GM11168 (cell line): ENCODE measurements around the gene GGN.
"Not testable (repeated sequence)": the region's sequence is repeated elsewhere in the genome, so short reads cannot be mapped to it uniquely, and the experiment has no call there.

Experiments
- in situ Hi-C: fragments of 300-500 bp; cut with MboI; formaldehyde crosslinking; loops from one replicate; pipeline ENCODE4 v1.12.0; 2022; ENCODE audit warnings: low sequenced_read_pairs; ENCODE audit not compliant: unreplicated experiment

GGN gene, protein sequence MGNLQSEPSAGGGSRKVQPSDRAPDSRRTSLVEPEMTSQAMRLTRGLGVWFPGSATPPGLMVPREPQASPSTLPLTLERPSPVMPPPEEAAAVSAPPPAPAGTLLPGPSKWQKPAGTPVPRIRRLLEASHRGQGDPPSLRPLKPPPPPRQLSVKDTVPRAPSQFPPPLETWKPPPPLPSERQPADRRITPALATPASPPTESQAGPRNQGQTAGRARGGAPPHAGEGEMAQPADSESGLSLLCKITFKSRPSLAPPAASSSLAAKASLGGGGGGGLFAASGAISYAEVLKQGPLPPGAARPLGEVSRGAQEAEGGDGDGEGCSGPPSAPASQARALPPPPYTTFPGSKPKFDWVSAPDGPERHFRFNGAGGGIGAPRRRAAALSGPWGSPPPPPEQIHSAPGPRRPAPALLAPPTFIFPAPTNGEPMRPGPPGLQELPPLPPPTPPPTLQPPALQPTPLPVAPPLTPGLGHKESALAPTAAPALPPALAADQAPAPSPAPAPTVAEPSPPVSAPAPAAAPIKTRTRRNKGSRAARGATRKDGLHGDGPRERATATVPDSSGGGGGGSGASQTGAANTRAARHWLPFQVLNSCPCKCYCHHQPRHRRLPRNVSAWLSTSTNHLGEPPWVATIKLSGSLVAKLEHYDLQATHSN

DNA sequence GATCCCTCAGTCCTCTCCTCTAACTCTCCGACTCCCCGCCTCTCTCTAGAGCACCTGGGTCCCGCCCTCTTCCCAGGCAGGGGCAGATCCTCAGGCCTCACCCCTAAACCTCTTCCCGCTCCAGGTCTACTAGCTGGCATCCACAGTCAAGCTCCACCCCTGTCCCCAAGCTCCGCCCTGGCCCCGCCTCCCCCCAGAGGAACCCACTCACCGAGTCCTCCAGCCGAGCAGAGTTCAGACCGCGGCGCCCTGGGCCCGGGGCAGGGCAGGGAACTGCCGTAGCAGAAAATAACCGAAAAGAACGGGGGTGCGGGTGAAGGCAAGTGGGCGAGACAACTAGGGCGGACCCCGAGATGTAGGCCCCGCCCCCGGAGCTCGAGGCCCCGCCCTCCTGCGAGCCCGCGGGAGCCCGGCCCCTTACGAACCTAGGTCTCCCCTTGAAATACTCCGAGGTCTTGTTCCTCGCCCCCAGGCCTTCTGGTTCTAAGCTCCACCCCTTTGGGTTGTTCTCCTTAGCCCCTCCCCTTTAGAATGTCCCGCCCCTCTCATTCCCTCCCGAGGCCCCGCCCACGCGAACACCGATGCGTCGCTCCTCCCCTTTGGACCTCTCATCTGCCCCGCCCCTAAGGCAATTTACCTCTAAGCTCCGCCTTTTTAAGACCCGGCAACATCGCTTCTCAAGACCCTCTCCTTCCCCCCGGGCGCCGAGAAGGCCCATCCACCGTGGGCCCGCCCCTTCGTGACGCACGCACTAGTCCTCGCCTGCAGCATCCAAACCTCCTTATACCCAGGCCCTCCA is at the start of gene GGN:
TSS of gene GGN (minus strand) at position 485 of the 799 bp plus-strand sequence. CDS start 773 bp downstream, outside the sequence.
- in situ Hi-C loops = no loop called here

DNA sequence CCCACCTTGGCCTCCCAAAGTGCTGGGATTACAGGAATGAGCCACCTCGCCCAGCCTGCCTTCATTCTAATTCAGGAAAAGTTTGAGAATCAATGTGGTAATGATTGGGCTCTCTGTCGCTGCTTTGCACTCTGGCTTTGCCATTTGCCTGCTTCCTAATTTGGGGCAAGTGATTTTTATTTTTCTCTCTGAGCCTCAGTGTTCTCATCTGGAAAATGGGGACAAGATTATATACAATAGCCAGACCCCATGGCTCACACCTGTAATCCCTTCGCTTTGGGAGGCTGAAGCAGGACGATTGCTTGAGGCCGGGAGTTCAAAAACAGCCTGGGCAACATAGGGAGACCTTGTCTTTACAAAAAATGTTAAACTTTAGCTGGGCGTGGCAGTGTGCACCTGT is 49.5 kb upstream of the GGN start:
- in situ Hi-C loops = no loop called here

DNA sequence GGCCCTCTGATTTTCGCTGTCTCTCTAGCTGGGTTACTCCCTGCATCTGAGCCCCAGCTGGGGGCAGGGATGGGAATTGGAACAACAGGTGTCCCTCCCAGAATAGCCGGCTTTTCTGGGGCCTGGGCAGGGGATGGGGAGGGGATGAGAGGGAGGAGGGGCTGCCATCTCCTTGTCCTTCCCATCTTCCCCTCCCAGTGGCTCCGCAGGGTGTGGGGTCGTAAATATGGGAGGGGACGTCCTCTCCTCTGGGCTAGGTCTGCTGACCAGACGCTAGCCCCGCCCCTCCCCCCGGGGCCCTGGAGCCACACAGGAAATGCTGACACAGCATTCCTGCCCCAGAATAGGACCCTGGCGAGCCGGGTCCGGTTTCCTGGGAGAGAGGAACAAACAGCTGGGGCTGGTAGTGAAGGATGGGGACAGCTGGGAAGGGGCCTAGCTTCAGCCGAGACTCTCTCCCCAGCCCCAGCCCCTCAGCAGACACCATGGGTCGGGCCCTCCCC is 46.8 kb upstream of the GGN start:
- in situ Hi-C loops = no loop called here

DNA sequence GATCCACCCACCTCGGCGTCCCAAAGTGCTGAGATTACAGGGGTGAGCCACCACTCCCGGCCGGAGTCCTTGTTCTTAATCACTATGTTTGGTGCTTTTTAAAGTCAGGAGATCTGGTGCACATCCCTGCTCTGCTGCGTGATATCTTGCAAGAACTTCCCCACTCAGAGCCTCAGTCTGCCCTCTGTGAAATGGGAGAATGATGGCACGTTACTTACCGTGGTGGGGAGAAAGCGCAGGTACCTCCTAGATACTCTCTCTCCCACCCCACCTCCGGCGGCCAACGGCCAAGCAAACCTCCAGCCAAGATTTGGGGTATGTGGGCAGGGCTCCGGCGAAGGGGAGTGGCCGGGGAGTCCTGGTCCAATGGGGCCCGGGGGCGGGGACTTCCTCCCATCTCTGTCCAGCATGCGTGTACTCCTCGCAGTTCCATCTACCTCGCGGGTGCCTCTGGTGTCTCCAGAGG is 45.5 kb upstream of the GGN start, which contains the start of gene RYR1:
TSS of gene RYR1 (plus strand) at position 424 of the 466 bp plus-strand sequence. CDS start 139 bp downstream, outside the sequence.
- in situ Hi-C loops = no loop called here

DNA sequence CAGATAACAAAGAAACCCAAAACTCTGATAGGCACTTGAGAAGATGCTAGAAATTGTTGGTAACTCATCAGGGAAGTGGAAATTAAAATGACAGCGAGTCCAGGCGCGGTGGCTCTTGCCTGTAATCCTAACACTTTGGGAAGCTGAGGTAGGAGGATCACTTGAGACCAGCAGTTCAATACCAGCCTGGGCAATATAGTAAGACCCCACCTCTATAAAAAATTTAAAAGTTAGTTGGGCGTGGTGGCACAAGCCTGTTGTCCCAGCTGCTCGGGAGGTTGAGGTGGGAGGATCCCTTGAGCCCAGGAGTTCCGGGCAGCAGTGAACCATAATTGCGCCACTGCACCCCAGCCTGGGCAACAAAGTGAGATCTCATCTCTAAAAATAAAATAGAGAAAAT is 43.1 kb upstream of the GGN start:
- in situ Hi-C loops = no loop called here

DNA sequence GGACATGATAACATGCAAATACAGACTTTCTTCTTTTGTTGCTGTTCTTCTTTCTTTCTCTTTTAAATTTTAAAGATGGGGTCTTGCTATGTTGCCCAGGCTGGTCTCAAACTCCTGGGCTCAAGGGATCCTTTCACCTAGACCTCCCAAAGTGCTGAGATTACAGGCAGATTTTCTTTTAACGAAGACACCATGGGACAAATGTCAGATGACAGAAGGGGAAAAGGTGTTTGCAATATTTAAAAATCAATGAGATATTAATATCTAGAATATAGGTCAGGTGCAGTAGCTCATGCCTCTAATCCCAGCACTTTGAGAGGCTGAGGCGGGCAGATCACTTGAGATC is 42.0 kb upstream of the GGN start:
- in situ Hi-C loops = no loop called here

DNA sequence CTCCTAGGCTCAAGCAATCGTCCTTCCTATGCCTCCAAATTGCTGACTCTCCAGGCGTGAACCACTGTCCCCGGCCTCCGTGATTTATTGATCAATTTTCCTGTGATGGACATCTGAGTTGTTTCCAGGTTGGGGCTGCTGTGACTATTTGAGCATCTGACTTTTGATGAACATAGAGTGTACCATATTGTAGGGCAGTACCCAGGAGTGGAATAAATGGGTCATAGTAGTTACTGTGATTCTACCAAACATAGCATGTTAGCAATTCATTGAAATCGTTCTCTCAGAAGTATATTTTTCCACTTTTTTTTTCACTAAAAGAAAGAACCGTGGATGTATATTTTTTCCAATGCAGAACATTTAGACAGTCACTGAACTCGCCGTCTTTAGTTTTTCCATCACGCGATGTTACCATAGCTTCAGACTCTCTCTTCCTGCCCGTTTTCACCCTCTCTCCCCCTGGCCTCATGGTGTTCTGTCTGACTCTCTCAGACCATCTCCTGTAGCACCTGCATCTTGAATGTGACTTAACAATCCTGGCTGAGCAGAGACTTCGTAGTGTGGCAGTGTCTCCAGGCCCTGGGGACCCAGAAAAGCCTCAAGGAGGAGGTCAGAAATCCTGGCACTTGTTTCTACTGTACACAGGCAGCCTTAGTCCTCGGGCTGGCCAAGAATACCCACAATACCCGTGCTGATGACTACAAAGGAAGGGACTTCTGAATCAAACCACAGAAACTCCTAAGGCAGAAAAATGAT is 41.4 kb upstream of the GGN start:
- in situ Hi-C loops = no loop called here

DNA sequence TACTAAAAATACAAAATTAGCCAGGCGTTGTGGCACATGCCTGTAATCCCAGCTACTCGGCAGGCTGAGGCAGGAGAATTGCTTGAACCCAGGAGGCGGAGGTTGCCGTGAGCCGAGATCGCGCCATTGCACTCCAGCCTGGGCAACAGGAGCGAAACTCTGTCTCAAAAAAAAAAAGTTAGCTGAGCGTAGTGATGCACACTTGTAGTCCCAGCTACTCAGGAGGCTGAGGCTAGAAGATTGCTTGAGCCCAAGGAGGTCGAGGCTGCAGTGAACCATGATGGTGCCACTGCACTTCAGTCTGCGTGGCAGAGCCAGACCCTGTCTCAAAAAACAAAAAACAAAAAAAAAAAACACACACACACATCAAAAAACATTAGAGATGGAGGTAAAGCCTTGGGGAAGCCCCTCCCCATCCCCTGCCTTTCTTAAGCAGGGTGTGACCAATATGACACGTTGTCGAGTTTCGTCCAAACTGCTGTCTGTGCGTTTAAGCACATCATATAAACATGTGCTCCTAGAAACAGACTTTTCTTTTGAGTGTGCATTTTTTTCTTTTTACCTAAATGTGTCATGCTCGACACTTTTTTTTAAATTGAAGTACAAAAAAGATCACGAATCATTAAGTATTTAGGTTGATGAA is 39.3 kb upstream of the GGN start:
- in situ Hi-C loops = not testable (repeated sequence)

DNA sequence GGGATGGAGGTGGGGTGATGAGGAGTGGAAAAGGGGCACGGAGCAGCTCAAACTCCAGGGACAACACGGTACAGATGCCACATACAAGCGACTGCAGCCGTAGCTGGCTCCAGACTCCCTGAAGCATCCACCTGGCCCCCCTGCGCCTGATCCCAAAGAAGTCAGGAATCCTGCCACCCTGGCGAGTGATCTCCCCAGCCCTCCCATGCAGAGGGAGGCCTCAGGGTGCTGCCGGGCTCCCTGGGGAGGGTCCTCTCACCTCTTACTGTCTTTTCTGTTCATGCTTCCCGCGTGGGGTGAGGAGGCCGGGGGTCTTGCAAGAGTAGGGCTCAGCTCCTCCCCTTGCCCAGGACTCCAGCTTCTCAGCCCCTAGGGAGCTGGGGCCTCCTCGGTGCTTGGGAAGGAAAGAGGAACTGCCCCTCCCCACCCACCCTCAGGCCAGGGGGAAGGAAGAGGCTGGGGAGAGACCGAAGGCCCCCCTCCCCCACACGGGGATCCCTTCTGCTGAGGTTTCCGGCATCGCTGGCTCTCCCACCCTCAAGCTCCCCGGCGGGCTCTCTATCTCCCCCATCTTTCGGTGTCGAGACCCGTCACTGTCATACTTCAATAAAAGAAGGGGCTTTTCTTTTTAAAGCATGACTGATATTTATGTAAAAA is 38.1 kb upstream of the GGN start, which contains the start of gene RASGRP4:
TSS of gene RASGRP4 (minus strand) at position 410 of the 657 bp plus-strand sequence. CDS start at position 282, 128 bp downstream.
- in situ Hi-C loops = no loop called here

DNA sequence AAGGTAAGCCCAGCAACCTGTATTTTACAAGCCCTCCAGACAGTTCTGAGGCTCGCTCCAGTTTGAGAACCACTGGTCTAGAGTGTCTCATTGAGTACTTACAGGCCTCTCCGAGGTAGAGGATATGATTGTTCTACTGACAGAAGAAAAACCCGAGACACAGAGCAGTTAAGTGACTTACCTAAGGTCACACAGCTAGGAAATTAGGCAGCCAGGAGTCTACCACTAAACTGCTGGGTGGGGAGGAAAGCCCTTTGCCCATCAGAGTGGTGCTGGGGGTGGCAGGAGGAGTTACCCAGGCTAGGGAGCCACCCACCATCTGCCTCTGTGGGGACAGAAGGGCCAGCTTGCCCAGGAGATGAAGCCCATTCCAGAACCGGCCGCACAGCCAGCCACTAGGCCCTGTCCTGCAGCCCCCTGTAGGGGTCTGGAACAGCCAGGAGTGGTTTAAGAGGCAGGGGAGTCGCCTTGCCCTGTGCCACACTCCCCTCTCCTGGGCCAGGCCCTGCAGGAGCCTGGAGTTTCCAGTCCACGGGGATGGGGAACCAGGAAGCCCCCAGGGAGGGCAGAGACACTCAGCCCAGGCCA is 37.5 kb upstream of the GGN start:
- in situ Hi-C loops = no loop called here

DNA sequence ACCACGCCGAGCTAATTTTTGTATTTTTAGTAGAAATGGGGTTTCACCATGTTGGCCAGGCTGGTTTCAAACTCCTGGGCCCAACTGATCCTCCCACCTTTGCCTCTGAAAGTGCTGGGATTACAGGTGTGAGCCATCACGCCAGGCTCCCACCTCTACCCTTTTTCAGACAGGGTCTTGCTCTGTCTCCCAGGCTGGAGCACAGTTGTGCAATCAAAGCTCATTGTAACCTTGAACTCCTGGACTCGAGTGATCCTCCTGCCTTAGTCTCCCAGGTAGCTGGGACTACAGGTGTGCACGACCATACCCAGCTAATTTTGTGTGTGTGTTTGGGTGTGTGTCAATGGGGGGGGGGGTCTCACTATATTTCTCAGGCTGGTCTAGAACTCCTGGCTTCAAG is 36.4 kb upstream of the GGN start:
- in situ Hi-C loops = no loop called here

DNA sequence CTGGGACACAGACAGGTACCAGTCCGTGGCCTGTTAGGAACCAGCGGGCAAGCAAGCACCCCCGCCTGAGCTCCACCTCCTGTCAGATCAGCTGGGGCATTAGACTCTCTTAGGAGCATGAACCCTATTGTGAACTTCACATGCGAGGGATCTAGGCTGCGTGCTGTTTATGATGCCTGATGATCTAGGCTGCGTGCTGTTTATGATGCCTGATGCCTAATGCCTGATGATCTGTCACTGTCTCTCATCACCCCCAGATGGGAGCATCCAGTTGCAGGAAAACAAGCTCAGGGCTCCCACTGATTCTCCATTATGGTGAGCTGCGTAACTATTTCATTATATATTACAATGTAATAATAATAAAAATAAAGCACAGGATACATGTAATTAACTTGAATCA is 34.6 kb upstream of the GGN start:
- in situ Hi-C loops = no loop called here

DNA sequence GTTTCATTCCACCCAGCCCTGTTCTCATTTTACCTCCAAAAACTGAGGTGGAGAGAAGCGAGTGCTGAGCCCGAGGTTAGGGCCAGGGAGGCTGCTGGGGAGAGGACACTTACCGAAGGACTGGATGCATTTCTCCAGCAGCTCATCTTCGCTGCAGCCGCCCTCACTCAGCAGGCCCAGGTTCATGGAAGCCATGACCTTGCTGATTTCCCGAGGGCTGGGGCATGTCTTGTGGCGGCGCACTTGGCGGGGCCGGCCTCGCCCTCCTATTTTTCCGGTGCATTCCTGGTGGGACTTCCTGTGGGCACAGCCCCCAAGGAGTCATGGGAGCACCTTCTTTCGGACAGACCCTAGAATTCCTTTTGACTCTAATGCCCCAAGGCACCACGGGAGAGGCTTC is 34.0 kb upstream of the GGN start:
- in situ Hi-C loops = no loop called here

DNA sequence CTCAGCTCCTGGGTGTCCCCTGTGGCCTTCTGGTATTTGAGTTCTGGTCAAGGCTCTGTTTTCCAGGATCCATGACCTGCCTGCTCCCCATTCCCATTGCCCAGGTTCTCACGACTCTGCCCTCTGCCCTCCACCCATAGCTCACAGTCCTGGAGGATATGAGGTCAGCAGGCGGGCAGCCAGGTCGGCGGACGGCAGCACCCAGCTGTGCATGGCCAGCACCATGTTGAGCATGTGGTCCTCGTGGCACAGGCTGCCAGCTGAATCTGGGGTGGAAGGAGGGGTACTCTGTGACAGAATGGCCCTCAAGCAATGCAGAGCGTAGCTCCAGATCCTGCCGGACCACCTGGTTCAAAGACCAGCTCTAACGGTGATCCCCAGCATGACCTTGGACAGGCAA is 33.1 kb upstream of the GGN start:
- in situ Hi-C loops = no loop called here

DNA sequence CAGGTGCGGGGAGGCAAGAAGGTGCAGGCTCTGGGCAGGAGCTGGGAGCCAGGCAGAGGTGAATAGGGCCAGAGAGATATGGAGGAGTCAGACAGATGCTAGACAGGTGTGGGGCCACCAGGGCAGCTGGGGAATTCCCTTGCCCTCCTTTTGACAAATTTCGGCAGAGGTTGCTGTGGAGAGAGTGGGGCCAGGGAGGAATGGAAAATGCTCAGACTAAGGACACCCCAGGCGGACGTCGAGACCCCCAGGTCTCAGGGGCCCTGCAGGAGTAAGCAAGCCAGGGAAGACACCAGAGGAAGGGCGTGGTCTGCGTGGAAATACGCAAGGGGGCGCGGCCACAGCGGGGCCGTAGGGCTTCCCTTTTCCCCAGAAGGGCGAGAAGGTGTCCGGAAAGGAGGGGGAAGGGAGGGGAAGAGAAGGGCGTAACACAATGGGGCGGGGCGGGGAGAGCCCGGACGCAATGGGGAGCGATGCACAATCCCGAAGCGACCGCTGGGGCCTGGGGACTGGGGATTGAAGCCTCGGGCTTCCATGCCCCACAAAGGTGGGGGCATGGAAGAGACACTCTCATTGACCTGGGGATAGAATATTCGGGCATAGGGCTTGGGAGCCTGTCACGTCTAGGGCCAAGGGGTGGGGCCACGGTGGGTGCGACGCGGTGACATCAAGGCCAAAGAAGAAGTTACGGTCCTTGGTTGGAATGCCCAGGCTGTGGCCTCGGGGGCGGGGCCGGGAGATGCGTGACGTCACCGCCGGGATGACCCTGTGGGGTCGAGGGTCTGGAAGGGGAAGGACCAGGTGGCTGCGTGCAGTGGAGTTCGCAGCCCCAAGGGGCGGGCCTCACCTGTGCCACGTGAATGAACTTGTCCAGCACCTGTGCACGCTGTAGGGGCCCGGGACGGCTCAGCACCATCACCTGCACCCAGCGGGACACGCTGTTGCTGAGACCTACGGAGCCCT is 30.0 kb upstream of the GGN start:
- in situ Hi-C loops = no loop called here

DNA sequence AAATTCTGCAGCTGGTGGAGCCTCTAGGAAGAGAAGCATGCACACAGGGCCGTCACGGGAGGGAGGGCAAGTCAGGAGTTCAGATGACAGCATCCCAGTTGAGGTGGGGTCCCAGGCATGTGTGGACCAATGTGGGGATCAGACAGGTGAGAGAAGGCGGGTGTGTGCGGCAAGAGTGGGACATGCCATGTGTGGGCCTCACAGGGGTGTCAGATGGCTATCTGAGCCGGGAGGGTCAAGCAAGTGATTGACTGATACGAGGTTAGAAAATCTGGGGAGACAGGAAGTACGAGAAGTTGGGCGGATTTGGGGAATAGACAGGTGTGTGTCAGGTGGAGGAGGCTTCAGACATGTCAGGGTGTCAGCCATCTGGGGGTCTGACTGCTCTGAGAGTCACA is 29.3 kb upstream of the GGN start:
- in situ Hi-C loops = no loop called here

DNA sequence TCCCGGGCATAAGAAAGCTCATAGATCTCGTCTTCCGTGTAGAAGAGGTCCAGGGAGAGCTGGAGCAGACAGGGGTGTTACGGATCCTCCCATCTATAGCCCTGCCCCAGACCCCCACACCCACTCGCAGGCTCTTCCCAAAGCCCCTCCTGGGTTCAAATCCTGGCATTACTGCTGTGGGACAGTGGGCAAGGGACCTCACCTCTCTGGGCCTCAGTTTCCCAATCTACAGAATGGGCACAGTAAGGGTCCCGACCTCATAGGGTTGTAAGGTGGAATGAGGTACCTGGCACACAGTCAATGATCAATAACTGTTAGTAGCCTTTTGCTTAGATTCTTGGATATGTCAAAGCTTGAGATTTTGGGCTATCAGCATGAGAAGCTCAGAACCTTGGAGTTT is 25.6 kb upstream of the GGN start:
- in situ Hi-C loops = no loop called here
